Breast epithelium (tissue), 3 donors: ENCODE measurements around the gene TBC1D1.

ENCODE experiments used
- CTCF ChIP-seq, 3 donors: fragments of 450-650 bp; IDR thresholded peaks; one replicate each; pipeline ENCODE4 v1.5.1; 2016 to 2017; ENCODE audit warnings: antibody characterized with exemption in 3 of 3, mild to moderate bottlenecking in 3 of 3, moderate library complexity in 3 of 3
- POLR2A ChIP-seq: fragments of 450-650 bp; IDR thresholded peaks from one replicate; pipeline ENCODE4 v1.6.1; 2016; ENCODE audit warnings: antibody characterized with exemption, mild to moderate bottlenecking, moderate library complexity
- POLR2AphosphoS5 ChIP-seq, 3 donors: sonication (generic); formaldehyde crosslinking; IDR thresholded peaks; one replicate each; pipeline ENCODE4 v1.6.1; 2017; ENCODE audit warnings: antibody characterized with exemption in 3 of 3

DNA sequence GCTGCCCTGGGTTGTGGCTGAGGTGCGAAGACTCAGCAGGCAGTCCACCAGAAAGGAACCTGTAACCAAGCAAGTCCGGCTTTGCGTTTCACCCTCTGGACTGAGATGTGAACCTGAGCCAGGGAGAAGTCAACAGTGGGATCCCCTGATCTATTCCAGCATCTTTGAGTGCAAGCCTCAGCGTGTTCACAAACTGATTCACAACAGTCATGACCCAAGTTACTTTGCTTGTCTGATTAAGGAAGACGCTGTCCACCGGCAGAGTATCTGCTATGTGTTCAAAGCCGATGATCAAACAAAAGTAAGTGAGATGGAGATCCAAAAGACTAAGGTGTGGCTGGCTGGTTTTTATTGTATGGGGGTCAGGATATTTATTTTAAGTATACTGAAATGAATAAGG is 11.3 kb downstream of the TBC1D1 start:
- no peak for TF ChIP-seq POLR2AphosphoS5 (IDR thresholded peaks at IDR 0.05)
- no peak for TF ChIP-seq CTCF (IDR thresholded peaks at IDR 0.05)
- TF ChIP-seq POLR2A = no peak
